CMK (cell line): ENCODE measurements around the gene NTM.

Source experiments
- DNase-seq: peaks from one replicate; pipeline ENCODE4 v3.0.0-alpha.2; 2010; ENCODE audit warnings: low read depth

Gene NTM

GRCh38 chr11:131866535-131867400 lies 496.4 kb downstream of the NTM start:
- DNase-seq, result no peak

GRCh38 chr11:131867457-131868257 lies 497.2 kb downstream of the NTM start:
- DNase-seq, result peak; percentile 65

GRCh38 chr11:131868629-131869507 lies 498.5 kb downstream of the NTM start:
- no peak for DNase-seq

GRCh38 chr11:131870305-131870704 lies 499.9 kb downstream of the NTM start:
- DNase-seq, result no peak

- no peak for DNase-seq
These were observed 500.6 kb downstream of the NTM start for GRCh38 chr11:131871006-131871405.

- DNase-seq, result no peak
These were observed 503.7 kb downstream of the NTM start for GRCh38 chr11:131874070-131874469.

GRCh38 chr11:131875611-131876010 lies 505.2 kb downstream of the NTM start:
- DNase-seq, result no peak

GRCh38 chr11:131877246-131877942 lies 507.0 kb downstream of the NTM start:
- DNase-seq, result no peak

- DNase-seq, result no peak
These were observed 509.9 kb downstream of the NTM start for GRCh38 chr11:131880316-131880715.

- no peak for DNase-seq
These were observed 510.6 kb downstream of the NTM start for GRCh38 chr11:131880976-131881375.

GRCh38 chr11:131883332-131883731 lies 512.9 kb downstream of the NTM start:
- no peak for DNase-seq

- no peak for DNase-seq
These were observed 514.2 kb downstream of the NTM start for GRCh38 chr11:131884461-131885073.

GRCh38 chr11:131885431-131885830 lies 515.0 kb downstream of the NTM start:
- no peak for DNase-seq

- no peak for DNase-seq
These were observed 515.8 kb downstream of the NTM start for GRCh38 chr11:131886201-131886600.

GRCh38 chr11:131888230-131888855 lies 517.9 kb downstream of the NTM start:
- DNase-seq, result no peak

- DNase-seq, result no peak
These were observed 518.7 kb downstream of the NTM start for GRCh38 chr11:131889146-131889577.

- no peak for DNase-seq
These were observed 519.6 kb downstream of the NTM start for GRCh38 chr11:131889760-131890581.

- no peak for DNase-seq
These were observed 522.9 kb downstream of the NTM start for GRCh38 chr11:131893103-131893890.

GRCh38 chr11:131893988-131894387 lies 523.6 kb downstream of the NTM start:
- no peak for DNase-seq
